Activated gamma-delta T cell treated with Interleukin-2 at 50 U/mL for 16 hours (primary cell): ENCODE results near the gene ALPK1.
"Not testable (repeated sequence)": the region's sequence is repeated elsewhere in the genome, so short reads cannot be mapped to it uniquely, and the experiment has no call there.

Experiments
- DNase-seq: peaks from one replicate; pipeline ENCODE4 v3.0.0-alpha.2; 2020

Gene ALPK1

GRCh38 chr4:112473985-112474384, 176.8 kb downstream of the ALPK1 start:
- DNase-seq, result no peak

- DNase-seq, result no peak
Measured at GRCh38 chr4:112485930-112486329, 188.8 kb downstream of the ALPK1 start.

- not testable (repeated sequence) for DNase-seq
Measured at GRCh38 chr4:112490808-112491207, 193.6 kb downstream of the ALPK1 start.
